GM19099 (cell line): ENCODE results near the gene VPS13D.

Experiments
- POLR2A ChIP-seq: IDR thresholded peaks from 3 replicates; pipeline ENCODE4 v1.6.1; 2011; ENCODE audit warnings: low read depth; ENCODE audit not compliant: insufficient read length; ENCODE audit errors: extremely low read depth

Gene VPS13D

DNA sequence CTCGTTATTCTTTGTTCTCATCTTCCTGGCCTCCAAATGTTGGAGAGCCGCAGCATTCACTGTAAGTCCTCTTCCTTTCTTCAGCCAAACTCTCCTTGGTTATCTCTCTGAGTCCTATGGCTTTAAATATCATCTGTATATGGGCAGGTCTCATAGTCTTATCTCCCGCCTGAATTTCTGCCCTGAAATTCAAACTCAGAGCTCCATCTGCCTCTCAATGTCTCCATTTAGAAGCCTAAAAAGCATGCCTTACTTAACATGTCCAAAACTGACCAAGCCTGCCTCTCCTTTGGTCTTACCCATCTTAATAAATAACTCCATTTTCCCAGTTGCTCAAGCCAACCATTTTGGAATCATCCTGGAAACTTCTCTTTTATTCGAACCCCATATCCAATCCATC is 307.5 kb downstream of the VPS13D start:
- no peak for TF ChIP-seq POLR2A

DNA sequence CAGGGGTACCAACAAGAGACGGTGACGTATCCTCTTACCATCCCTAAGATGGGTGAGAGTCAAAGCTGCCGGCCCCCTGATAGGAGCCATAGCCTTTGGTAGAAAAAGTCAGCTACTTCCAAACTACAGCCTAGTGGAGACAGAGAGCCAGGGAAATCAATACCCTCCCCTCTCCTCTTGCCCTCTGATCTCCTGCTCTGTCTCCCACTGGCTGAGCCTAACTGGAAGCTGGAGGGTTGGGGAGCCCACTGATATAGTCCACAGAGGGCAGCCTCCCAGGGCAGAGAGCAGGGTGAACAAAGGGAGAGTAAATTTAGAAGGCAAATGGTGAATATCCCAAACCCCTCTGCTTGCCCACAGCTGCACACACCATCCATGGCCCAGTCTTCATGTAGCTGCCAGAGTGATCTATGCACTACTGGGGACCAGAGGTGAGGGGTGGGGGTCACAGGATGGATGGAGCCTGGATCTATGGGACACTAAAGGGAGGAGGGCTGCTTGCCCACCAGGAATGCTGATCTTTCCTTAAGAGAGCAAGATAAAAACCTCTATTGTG is 308.2 kb downstream of the VPS13D start:
- TF ChIP-seq POLR2A = no peak

DNA sequence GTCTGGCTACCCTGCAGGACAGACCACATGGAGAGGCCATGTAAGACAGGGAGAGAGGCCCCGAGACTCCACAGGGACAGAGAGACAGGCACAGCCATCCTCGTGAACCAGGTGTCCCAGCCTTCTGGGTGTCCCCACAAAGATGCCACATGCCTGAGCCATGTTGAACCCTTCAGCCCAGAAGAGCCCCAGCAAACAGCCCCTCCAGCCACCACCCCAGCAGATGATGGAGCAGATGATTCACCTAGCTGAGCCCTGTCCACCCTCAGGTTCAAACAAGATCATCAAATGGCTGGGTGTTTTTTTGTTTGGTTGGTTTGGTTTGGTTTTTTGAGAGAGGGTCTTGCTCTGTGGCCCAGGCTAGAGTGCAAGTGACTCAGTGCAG is 309.5 kb downstream of the VPS13D start:
- TF ChIP-seq POLR2A = no peak

DNA sequence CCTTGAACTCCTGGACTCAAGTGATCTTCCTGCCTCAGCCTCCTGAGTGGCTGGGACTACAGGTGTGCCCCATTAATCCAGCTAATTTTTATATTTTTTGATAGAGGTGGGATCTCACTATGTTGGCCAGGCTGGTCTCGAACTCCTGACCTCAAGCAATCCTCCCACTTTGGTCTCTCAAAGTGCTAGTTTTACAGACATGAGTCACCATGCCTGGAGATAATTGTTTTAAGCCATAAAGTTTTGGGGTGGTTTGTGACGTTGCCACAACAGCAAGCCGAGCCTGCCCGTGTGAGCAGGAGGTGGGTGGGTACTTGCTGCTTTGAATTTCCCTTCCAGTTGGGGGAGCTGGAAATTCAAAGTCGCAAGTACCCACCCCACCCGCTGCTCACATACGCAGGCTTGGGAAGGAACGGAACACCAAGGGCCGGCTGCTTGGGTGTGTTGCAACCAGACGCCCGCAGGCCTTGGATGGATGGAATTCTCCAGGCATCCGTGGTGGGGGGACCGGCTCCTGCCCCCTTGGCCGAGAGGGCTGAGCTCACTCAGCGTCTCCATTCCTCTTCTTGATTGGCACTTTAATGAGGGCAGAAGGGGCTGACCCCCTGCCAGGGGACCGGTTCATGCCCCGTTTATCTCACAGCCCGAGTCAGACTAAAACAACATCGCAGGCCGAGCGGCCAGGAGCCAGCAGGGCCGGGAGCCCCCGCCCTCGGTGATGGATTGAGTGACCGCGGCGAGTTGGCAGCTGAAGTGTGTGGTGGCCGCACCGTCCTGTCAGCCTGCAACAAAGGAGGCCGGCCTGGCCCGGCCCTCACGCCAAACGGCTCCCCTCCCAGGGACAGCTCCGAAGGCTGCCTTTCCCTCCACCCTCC is 310.1 kb downstream of the VPS13D start:
- no peak for TF ChIP-seq POLR2A

DNA sequence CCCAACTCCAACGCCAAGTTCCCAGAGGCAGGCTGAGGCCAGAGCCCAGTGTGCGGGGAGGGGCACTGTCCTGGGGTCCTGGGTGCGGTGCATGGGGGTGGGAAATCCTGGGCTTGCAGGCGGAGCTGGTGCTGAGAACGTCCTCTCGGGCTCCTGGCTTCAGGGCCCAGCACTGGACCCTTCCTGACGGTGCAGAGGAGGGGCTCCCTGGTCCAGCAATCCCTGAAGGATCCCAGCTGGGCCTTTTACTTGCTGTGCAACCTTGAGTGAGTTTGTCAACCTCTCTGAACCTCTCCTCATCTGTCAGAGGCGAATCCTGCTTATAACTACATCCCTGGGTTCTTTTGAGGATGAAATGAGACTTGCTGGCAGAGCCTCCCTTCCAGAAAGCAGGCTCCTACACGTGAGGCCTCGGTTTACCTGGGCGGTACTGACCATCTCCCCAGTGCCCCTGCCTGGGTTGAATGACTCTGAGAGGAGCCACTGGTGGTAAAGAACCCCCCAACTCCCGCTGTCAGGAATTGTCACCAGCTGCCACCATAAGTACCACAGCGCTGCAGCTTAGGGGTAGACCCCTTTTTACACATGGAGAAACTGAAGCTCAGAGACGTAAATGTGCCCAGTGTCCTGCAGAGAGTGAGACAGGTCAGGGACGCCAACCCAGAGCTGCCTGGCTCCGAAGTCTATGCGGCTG is 310.9 kb downstream of the VPS13D start:
- no peak for TF ChIP-seq POLR2A

DNA sequence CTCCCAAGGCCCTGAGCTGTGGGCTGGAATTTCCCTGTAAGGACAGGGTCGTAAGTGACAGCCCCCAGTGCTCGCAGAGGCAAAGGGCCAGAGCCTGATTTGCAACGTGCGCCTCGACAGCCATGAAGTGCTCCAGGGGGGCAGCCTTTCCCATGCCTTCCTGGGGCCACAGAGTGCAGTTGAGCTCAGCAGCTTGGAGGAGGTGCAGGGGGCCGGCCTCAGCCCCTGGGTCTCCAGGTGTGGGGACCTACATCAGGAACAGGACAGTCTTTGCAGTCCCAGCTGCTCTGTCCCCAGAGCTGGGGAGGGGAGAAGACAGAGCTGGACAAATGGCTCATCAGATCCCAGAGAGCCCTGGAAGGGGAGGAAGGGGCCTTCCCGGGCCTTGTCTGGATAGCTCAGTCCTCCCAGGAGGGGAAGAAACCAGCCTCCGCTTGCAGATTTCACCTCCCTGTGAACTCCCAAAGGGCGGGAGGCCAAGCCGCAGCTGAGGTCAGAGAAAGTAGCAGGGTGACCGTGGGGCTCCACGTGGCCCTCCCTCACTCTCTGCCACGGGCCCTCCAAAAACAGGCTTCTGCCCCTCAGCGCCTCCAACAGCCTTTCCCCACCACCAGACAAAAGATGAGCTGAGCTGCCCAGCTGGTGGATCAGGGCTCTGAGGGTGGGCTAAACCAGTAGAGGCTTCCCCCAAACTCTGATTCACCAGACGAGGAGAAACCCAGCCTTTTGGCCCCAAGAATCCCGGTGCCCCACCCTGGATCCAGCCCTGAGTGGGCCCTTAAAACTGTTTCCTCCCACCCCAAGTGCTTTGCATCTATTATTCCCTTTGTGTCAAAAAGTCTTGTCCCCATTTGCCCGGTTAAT is 311.7 kb downstream of the VPS13D start:
- TF ChIP-seq POLR2A = no peak

DNA sequence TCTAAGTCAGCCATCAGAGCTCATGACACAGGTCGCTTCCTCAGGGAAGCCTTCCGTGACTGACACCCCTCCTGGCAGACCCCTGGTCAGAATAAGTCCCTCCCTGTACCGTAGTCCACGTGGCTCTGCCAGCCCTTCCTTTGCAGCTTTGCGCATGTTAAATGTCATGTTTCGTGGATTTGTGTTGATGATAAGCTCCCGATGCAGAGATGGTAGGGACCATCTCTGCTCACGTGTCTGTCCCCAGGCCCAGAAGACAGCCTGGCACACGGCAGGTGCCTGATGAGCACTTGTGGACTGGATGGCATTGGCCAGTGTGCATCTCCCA is 312.3 kb downstream of the VPS13D start:
- TF ChIP-seq POLR2A = no peak

DNA sequence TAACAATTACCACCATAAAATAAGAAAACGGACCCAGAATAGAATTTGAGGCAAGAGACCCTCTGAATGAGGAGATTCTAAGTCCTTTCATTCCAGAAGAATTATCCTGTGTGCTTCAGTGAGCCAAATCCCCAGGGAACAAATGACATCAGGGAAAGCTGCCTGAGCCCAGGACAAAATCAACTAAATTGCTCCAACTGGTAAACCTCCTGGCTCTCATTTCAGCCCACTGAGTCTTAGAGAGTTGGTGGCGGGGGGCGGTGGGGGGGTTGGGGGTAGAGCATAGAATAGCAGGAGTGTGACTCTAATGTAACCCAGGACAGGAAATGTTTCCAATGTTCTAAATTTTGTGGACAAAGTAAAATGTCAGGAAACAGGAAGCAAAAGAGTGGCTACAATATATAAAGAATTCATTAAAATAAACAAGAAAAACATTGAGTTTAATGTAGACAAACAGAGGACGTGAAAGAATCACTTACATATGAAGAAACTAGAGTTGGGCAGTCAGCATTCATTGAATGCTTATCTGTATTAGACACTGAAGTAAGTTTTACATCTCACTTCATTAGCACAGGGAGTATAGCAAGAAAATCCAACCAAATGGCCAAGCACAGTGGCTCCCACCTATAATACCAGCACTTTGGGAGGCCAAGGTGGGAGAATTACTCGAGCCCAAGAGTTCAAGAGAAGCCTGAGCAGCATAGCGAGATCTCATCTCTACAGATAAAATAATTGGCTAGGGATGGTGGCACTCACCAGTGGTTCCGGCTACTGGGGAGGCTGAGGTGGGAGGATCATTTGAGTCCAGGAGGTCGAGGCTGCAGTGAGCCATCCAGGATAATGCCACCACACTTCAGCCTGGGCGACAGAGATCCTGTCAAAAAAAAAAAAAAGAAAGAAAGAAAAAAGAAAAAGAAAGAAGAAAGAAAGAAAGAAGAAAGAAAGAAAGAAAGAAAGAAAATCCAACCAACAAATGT is 313.1 kb downstream of the VPS13D start:
- no peak for TF ChIP-seq POLR2A

DNA sequence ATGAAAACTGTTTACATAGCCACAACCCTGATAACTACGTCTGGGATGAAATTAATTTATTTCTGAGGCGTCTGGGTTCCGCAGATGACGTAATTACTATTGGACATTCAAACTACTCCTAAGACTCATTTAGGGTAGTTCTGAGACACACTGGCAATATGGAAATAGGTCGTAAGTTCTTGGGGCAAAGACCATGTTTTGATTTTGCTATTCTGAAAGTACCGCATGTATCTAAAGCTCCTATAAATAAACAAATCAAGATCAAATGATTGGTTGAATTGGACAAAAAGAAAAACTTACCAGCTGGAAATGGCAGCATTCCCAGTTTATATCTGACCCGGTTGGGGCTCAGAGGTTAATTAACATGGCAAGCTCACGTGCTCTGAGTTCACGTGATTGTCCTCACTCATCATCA is 313.9 kb downstream of the VPS13D start:
- TF ChIP-seq POLR2A = no peak

DNA sequence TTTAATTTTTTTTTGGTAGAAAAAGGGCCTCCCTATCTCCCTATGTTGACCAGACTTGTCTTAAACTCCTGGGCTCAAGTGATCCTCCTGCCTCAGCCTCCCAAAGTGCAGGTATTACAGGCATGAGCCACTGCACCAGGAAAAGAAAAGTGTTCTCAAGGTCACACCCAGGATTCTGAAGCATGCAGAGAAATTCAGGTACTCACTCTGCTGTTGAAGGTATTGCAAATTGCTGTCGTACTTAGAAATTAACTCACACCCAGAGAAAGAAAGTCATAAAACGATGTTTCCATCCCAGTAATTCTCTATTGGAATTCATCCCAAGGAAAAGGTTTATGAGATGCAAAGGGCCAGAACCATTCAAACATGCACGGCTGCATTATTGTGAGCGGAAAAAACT is 314.5 kb downstream of the VPS13D start:
- TF ChIP-seq POLR2A = no peak

DNA sequence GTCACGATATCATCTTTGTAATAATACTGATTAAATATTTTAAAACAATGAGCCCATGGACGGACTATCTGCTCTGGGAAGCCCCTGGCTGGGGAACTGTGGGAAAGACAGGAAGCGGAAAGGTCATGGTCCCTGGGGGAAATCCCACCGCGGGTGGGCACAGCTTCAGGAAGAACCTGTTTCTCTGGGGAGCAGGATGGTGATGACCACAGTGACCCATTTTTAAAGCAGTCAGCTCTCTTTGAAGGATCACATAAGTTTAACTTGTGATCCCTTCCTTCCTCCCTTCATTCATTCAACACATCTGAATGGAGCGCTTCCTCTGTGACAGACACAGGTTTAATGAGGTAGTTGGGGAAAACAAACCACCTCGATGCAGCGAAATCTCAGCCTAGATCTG is 315.2 kb downstream of the VPS13D start:
- no peak for TF ChIP-seq POLR2A

DNA sequence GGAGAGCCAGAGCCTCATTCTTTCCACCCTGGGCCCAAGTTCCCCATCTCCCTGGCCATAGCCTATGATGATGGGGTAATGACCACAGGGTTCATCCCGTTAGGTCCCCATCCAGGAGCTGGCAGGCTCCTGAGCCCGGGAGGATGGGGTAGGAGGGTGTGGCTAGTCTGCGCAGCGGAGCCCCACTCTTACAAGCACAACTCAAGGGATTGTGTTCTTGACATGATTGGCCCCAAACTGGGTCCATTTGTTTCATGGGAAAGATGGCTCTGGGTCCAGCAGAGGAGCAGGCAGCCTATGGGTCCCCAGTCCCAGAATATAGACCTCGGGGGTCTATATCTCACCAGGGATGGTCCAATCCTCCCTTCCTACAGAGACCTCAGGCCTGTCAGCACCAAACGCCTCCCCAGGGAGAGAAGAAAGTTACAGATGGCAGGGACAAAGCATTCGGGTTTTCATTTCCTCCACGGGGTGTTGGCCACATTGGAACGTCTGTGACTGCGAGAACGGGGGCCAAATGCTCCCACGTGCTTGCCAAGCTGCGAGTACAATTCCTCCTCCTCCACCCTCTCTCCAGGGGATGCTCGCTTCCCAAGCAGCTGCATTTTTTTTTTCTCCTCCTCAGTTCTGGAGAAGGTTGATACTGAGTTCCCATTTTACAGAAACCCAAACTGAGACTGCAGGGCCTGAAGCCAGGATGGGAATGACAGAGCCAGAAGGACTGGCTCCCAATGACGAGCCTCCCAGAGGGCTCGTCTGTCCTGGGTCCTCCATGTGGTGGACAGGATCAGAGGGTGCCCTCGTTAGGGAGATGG is 317.1 kb downstream of the VPS13D start:
- TF ChIP-seq POLR2A = no peak

DNA sequence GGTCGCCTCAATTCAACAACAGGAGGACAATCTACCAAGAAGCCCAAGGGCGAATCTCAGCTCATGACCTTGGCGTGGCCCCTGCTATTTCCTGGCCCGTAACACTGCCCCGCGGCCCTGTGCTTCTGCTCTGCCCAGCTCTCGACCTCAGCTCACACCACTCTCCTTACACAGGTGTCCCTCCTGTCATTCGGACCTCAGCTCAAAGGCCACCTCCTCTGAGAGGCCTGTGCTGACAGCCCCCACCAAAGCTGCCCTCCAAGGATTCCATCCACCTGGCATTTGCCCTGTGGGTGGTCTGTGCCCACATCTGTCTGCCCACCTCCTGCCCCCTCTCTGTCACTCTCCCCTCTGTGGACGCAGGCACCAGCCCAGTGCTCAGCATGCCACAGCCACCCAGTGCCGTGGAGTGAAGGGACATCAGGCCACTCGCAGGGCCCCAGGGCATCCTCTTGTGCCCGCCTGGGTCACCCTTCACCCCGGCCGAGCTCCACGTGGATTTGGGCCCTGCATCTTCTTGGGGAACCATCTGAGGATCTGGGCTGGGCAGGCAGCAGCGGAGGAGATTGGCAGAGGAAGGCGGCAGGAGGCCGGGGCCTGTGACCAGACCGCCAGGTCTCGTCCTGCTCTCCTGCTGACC is 317.9 kb downstream of the VPS13D start:
- no peak for TF ChIP-seq POLR2A
